Measurements from ENCODE around the gene SYTL2.
A peak's percentile ranks its signal among the peaks of the same experiment; 100 is the strongest.

- TF ChIP-seq CTCF (IDR thresholded peaks at IDR 0.05) (peak in 2 of 3 donors; percentile 28 to 59), POLR2A (IDR thresholded peaks at IDR 0.05) (no peak)
These were observed 116.5 kb downstream of the SYTL2 start for GRCh38 chr11:85694385-85694980.

All from breast epithelium (tissue), 3 donors.